HepG2 (cell line): ENCODE data around the gene RNF40. TPM values are rescaled to one million over a fixed set of nuclear protein-coding genes. Genes with fewer than 3 reads are reported as not detected.

Experiments used
- ATRX ChIP-seq: sonication (generic); formaldehyde crosslinking; IDR thresholded peaks from 2 replicates; pipeline ENCODE4 v1.4.0; 2020; ENCODE audit warnings: missing genetic modification reagents, borderline replicate concordance
- CBX5 ChIP-seq: sonication (generic); formaldehyde crosslinking; IDR thresholded peaks from 2 replicates; pipeline ENCODE4 v1.4.0; 2020; ENCODE audit warnings: missing genetic modification reagents, borderline replicate concordance
- ELF4 ChIP-seq: sonication (generic); formaldehyde crosslinking; IDR thresholded peaks from 2 replicates; pipeline ENCODE4 v1.5.0; 2020; ENCODE audit warnings: missing genetic modification reagents, mild to moderate bottlenecking, moderate library complexity, borderline replicate concordance
- ETV6 ChIP-seq: sonication (generic); formaldehyde crosslinking; conservative IDR thresholded peaks from 2 replicates; pipeline ENCODE4 v1.4.0; 2020; ENCODE audit warnings: missing genetic modification reagents
- FOXA1 ChIP-seq, 2 experiments: fragments of 450-650 bp in 1 of 2; sonication (generic) in 1 of 2; formaldehyde crosslinking in 1 of 2; IDR thresholded peaks; 2 replicates each; pipeline versions ENCODE4 v1.4.0 to v1.6.1; 2016 to 2020; ENCODE audit warnings: missing genetic modification reagents in 1 of 2
- FOXP4 ChIP-seq: sonication (generic); formaldehyde crosslinking; IDR thresholded peaks from 2 replicates; pipeline ENCODE4 v1.4.0; 2020; ENCODE audit warnings: missing genetic modification reagents
- HNRNPUL1 ChIP-seq: fragments of 200-400 bp; formaldehyde crosslinking; IDR thresholded peaks from 2 replicates; pipeline ENCODE4 v1.6.1; 2017; ENCODE audit warnings: low read depth, mild to moderate bottlenecking, low read length, moderate library complexity
- IRF1 ChIP-seq: sonication (generic); formaldehyde crosslinking; IDR thresholded peaks from 2 replicates; pipeline ENCODE4 v1.4.0; 2020; ENCODE audit warnings: low read depth, mild to moderate bottlenecking, missing genetic modification reagents
- ISX ChIP-seq: sonication (generic); formaldehyde crosslinking; conservative IDR thresholded peaks from 2 replicates; pipeline ENCODE4 v1.5.0; 2020; ENCODE audit warnings: missing genetic modification reagents
- MLX ChIP-seq: IDR thresholded peaks from 2 replicates; pipeline ENCODE4 v1.6.1; 2016
- NFE2 ChIP-seq: sonication (generic); formaldehyde crosslinking; IDR thresholded peaks from 2 replicates; pipeline ENCODE4 v1.4.0; 2020; ENCODE audit warnings: missing genetic modification reagents
- NFKBIZ ChIP-seq: IDR thresholded peaks from 2 replicates; pipeline ENCODE4 v1.6.1; 2018; ENCODE audit warnings: missing genetic modification reagents, missing compliant biosample characterization
- NR3C1 ChIP-seq: sonication (generic); formaldehyde crosslinking; IDR thresholded peaks from 2 replicates; pipeline ENCODE4 v1.4.0; 2020; ENCODE audit warnings: missing genetic modification reagents
- PHB2 ChIP-seq: fragments of 450-650 bp; IDR thresholded peaks from 2 replicates; pipeline ENCODE4 v1.6.1; 2018; ENCODE audit not compliant: partially characterized antibody
- PRMT3 ChIP-seq: sonication (generic); formaldehyde crosslinking; IDR thresholded peaks from 2 replicates; pipeline ENCODE4 v1.8.1; 2022; ENCODE audit warnings: low read depth, mild to moderate bottlenecking, moderate library complexity, missing genetic modification reagents, borderline replicate concordance
- RBFOX2 ChIP-seq: fragments of 200-400 bp; formaldehyde crosslinking; IDR thresholded peaks from 2 replicates; pipeline ENCODE4 v1.6.1; 2017; ENCODE audit warnings: low read depth, mild to moderate bottlenecking, low read length
- TRIM24 ChIP-seq: sonication (generic); formaldehyde crosslinking; IDR thresholded peaks from 2 replicates; pipeline ENCODE4 v1.8.0; 2022; ENCODE audit warnings: mild to moderate bottlenecking, missing genetic modification reagents
- YY1 ChIP-seq: IDR thresholded peaks from 2 replicates; pipeline ENCODE4 v1.6.1; 2011; ENCODE audit warnings: low read length, low read depth, moderate library complexity, mild to moderate bottlenecking; ENCODE audit not compliant: insufficient read depth, insufficient replicate concordance
- ZC3H4 ChIP-seq: sonication (generic); formaldehyde crosslinking; IDR thresholded peaks from 2 replicates; pipeline ENCODE4 v1.4.0; 2020; ENCODE audit warnings: missing genetic modification reagents, borderline replicate concordance
- ZNF253 ChIP-seq: sonication (generic); formaldehyde crosslinking; IDR thresholded peaks from 2 replicates; pipeline ENCODE4 v1.8.0; 2022; ENCODE audit warnings: mild to moderate bottlenecking, missing genetic modification reagents, borderline replicate concordance
- ZNF280B ChIP-seq: sonication (generic); formaldehyde crosslinking; IDR thresholded peaks from 2 replicates; pipeline ENCODE4 v1.5.0; 2020; ENCODE audit warnings: missing genetic modification reagents, mild to moderate bottlenecking, borderline replicate concordance
- ZNF451 ChIP-seq: sonication (generic); formaldehyde crosslinking; IDR thresholded peaks from 2 replicates; pipeline ENCODE4 v1.5.0; 2020; ENCODE audit warnings: mild to moderate bottlenecking, missing genetic modification reagents
- ZNF878 ChIP-seq: sonication (generic); formaldehyde crosslinking; IDR thresholded peaks from 2 replicates; pipeline ENCODE4 v1.8.1; 2023; ENCODE audit warnings: mild to moderate bottlenecking, missing genetic modification reagents, moderate library complexity
- polyA plus RNA-seq, 8 experiments: library from polyadenylated mRNA; depleted of rRNA in 3 of 8; stranded (reverse) in 7 of 8; unstranded in 1 of 8; fragments of >200 nt; fragmentation: Illumina TruSeq in 4 of 8; extraction: Trizol in 4 of 8; gene quantifications; 2 replicates each; pipeline versions ENCODE4 v1.2.1 to v1.2.3, GENCODE V29; 2011 to 2016; ENCODE audit warnings: low read depth in 4 of 8, missing spikeins in 1 of 8, mixed read lengths in 1 of 8; ENCODE audit not compliant: insufficient read depth in 1 of 8
- total RNA-seq, 5 experiments: library from RNA; depleted of rRNA; stranded (reverse); fragments of >200 nt; fragmentation: Illumina TruSeq; extraction: Trizol; gene quantifications; 2 replicates each; pipeline ENCODE4 v1.2.3, GENCODE V29; 2016; ENCODE audit warnings: low read depth in 1 of 5
- TF ChIP-seq, protein P1 (sequence below): sonication (generic); formaldehyde crosslinking; conservative IDR thresholded peaks from 2 replicates; pipeline ENCODE4 v1.8.0; 2022; ENCODE audit warnings: mild to moderate bottlenecking, moderate library complexity, missing genetic modification reagents

Gene RNF40
- total and polyA plus RNA-seq, 2 of the 13 experiments (the other 11 are each of a cell fraction or from before 2014, with no cell fraction given) = 84.0 to 85.6 TPM

- TF ChIP-seq IRF1 (CRISPR knock-in tag) (no peak), TRIM24 (CRISPR knock-in tag) (no peak), ETV6 (CRISPR knock-in tag) (no peak), PRMT3 (CRISPR knock-in tag) (no peak), NFE2 (no peak), RBFOX2 (peak; percentile 64), ZC3H4 (CRISPR knock-in tag) (no peak; the same call in 1 of the 2 replicates), ZNF280B (CRISPR knock-in tag) (no peak), NR3C1 (CRISPR knock-in tag) (no peak), FOXP4 (CRISPR knock-in tag) (no peak; the same call in 1 of the 2 replicates), CBX5 (CRISPR knock-in tag) (no peak), ZNF878 (no peak; the same call in 1 of the 2 replicates), ZNF451 (CRISPR knock-in tag) (no peak), FOXA1 (IDR thresholded peaks at IDR 0.05) (no peak), FOXA1 (CRISPR knock-in tag; IDR thresholded peaks at IDR 0.05) (no peak), ISX (no peak), ZNF253 (peak; percentile 55; the same call in 1 of the 2 replicates), YY1 (no peak), HNRNPUL1 (no peak), NFKBIZ (CRISPR knock-in tag) (no peak), ATRX (CRISPR knock-in tag) (no peak), MLX (CRISPR knock-in tag) (no peak), ELF4 (CRISPR knock-in tag) (no peak), PHB2 (no peak)
- TF ChIP-seq, protein P1, sequence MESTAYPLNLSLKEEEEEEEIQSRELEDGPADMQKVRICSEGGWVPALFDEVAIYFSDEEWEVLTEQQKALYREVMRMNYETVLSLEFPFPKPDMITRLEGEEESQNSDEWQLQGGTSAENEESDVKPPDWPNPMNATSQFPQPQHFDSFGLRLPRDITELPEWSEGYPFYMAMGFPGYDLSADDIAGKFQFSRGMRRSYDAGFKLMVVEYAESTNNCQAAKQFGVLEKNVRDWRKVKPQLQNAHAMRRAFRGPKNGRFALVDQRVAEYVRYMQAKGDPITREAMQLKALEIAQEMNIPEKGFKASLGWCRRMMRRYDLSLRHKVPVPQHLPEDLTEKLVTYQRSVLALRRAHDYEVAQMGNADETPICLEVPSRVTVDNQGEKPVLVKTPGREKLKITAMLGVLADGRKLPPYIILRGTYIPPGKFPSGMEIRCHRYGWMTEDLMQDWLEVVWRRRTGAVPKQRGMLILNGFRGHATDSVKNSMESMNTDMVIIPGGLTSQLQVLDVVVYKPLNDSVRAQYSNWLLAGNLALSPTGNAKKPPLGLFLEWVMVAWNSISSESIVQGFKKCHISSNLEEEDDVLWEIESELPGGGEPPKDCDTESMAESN (CRISPR knock-in tag) = no peak
These were observed 15.6 kb downstream of the RNF40 start (continued) for GRCh38 chr16:30777591-30778297.
